HG03575 (cell line): ENCODE results near the gene ARHGEF33.
"Not testable (repeated sequence)": the region's sequence is repeated elsewhere in the genome, so short reads cannot be mapped to it uniquely, and the experiment has no call there.

Experiments used
- ATAC-seq: cut with Tn5 transposase; IDR thresholded peaks from one replicate; pipeline ENCODE4 v1.9.1; 2021; ENCODE audit not compliant: unreplicated experiment, insufficient number of reproducible peaks, low FRiP score; ENCODE audit errors: extremely low read depth

ARHGEF33 gene

GRCh38 chr2:38907242-38907641, 17.6 kb downstream of the ARHGEF33 start:
- ATAC-seq = no peak

- no peak for ATAC-seq
Observed at GRCh38 chr2:38907743-38908562, 18.3 kb downstream of the ARHGEF33 start.

- ATAC-seq = no peak
Observed at GRCh38 chr2:38909872-38910271, 20.2 kb downstream of the ARHGEF33 start.

GRCh38 chr2:38911191-38911590, 21.5 kb downstream of the ARHGEF33 start:
- ATAC-seq = no peak

GRCh38 chr2:38912619-38913018, 22.9 kb downstream of the ARHGEF33 start:
- ATAC-seq = no peak

- ATAC-seq = no peak
Observed at GRCh38 chr2:38922389-38922788, 32.7 kb downstream of the ARHGEF33 start.

GRCh38 chr2:38922902-38923301, 33.2 kb downstream of the ARHGEF33 start:
- ATAC-seq = no peak

GRCh38 chr2:38925982-38926381, 36.3 kb downstream of the ARHGEF33 start:
- no peak for ATAC-seq

- no peak for ATAC-seq
Observed at GRCh38 chr2:38930600-38930999, 40.9 kb downstream of the ARHGEF33 start.

GRCh38 chr2:38932586-38932985, 42.9 kb downstream of the ARHGEF33 start:
- no peak for ATAC-seq

- ATAC-seq = no peak
Observed at GRCh38 chr2:38933653-38934052, 44.0 kb downstream of the ARHGEF33 start.

GRCh38 chr2:38934742-38935141, 45.1 kb downstream of the ARHGEF33 start:
- ATAC-seq = no peak

- ATAC-seq = no peak
Observed at GRCh38 chr2:38935568-38936172, 46.0 kb downstream of the ARHGEF33 start.

- not testable (repeated sequence) for ATAC-seq
Observed at GRCh38 chr2:38936516-38936915, 46.8 kb downstream of the ARHGEF33 start.

GRCh38 chr2:38937548-38937947, 47.9 kb downstream of the ARHGEF33 start:
- no peak for ATAC-seq

GRCh38 chr2:38940746-38941145, 51.1 kb downstream of the ARHGEF33 start:
- ATAC-seq = no peak

GRCh38 chr2:38943784-38944183, 54.1 kb downstream of the ARHGEF33 start:
- no peak for ATAC-seq

- no peak for ATAC-seq
Observed at GRCh38 chr2:38945372-38945771, 55.7 kb downstream of the ARHGEF33 start.

GRCh38 chr2:38945911-38946310, 56.2 kb downstream of the ARHGEF33 start:
- no peak for ATAC-seq
